Fibroblast of villous mesenchyme (primary cell): Measurements from ENCODE around the gene ABCC2. TPM values are rescaled to one million over a fixed set of nuclear protein-coding genes. Genes with fewer than 3 reads are reported as not detected.

ENCODE experiments used
- DNase-seq: peaks from one replicate; pipeline ENCODE4 v3.0.0-alpha.2; 2010; ENCODE audit warnings: low read depth
- H3K4me3 ChIP-seq: 2 replicates; pipeline ENCODE4 v1.5.1; 2011; ENCODE audit warnings: low read depth, mild to moderate bottlenecking, low read length
- total RNA-seq: library from RNA; depleted of rRNA; stranded (reverse); fragments of >200 nt; gene quantifications from 2 replicates; pipeline ENCODE4 v1.2.3, GENCODE V29; 2012
- TF ChIP-seq, protein P1 (sequence below): IDR thresholded peaks from 2 replicates; pipeline ENCODE4 v1.5.1; 2012; ENCODE audit warnings: low read depth, mild to moderate bottlenecking, low read length; ENCODE audit not compliant: insufficient read depth

ABCC2 gene
- total RNA-seq, 1 donor, result 0.43 TPM

DNA sequence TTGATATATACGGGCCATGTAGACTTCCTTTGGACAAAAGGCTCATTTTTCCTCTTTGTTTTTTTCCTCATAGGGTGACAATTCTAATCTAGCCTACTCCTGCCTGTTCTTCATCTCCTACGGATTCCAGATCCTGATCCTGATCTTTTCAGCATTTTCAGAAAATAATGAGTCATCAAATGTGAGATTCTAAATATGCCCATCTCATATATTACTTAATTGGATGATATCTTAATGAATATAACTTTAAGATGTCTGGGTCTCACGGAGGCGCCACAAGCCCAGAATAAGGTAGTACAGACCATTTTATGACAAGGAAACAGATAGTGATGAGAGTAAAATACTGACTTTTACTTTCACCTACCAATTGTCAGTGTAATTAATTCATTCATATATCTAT lies 11.4 kb downstream of the ABCC2 start:
- no peak overlapping the region for H3K4me3 ChIP-seq
- TF ChIP-seq, protein P1, sequence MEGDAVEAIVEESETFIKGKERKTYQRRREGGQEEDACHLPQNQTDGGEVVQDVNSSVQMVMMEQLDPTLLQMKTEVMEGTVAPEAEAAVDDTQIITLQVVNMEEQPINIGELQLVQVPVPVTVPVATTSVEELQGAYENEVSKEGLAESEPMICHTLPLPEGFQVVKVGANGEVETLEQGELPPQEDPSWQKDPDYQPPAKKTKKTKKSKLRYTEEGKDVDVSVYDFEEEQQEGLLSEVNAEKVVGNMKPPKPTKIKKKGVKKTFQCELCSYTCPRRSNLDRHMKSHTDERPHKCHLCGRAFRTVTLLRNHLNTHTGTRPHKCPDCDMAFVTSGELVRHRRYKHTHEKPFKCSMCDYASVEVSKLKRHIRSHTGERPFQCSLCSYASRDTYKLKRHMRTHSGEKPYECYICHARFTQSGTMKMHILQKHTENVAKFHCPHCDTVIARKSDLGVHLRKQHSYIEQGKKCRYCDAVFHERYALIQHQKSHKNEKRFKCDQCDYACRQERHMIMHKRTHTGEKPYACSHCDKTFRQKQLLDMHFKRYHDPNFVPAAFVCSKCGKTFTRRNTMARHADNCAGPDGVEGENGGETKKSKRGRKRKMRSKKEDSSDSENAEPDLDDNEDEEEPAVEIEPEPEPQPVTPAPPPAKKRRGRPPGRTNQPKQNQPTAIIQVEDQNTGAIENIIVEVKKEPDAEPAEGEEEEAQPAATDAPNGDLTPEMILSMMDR, result no peak
- DNase-seq, result no peak

- no peak for DNase-seq
- TF ChIP-seq, protein P1, result no peak
- H3K4me3 ChIP-seq, result no peak overlapping the region
These were observed 14.5 kb downstream of the ABCC2 start for GRCh38 chr10:99796928-99797327.

DNA sequence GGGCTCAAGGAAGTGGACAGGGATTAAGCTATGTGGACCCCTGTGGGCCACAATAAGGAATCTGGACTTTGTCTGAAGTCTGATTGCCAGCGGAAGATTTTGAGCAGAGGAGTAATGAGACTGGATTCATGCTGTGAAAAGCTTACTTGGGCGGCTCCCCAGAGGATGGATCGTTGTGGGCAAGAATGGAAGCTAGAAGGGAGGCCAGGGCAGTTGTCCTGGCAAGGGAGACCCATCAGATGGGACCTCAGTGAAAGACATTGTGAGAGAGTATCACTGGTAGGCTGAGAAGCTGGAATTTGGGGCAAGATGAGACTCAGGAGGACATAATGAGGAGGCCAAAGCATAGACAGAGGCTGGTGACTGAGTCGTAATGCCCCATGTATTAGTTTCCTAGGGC lies 15.6 kb downstream of the ABCC2 start:
- no peak for DNase-seq
- no peak overlapping the region for H3K4me3 ChIP-seq
- TF ChIP-seq, protein P1, result no peak

GRCh38 chr10:99798920-99799319 lies 16.5 kb downstream of the ABCC2 start:
- no peak for DNase-seq
- no peak overlapping the region for H3K4me3 ChIP-seq
- TF ChIP-seq, protein P1, result no peak

DNA sequence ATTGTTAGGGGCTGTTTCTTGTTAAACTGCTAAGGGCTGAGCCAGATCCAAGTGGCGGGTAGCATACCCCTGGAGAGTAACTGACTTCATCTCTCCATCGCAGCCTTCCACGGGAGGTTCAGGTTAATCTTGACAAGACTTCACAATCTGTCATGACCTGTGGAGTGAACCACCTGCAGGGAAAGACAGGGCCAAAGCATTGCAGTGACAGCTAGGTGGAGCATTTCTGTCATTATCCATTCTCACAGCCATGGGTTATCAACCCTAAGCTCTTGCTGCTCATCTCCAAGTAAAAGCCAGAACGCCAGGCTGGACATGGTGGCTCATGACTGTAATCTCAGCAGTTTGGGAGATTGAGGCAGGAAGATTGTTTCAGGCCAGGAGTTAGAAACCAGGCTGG lies 17.2 kb downstream of the ABCC2 start:
- TF ChIP-seq, protein P1, result no peak
- DNase-seq, result no peak

DNA sequence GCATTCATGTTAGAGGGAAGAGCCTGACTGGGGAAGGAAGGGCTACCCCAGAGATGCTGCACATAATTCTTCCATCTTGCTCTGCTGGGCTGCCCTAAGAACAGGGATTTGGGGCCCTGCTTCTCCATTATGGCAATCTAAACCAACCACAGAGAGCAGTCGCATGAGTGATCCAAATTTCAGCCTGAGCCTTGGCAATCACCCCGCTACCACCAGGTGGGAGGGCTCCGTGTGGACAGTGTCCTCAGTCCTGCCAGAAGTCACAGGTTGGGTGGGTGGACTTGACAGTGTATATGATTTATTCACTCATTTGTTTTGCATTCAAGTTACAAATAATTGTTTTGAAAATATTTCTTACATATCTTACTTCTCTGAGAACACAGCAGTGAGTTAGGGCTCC lies 22.0 kb downstream of the ABCC2 start:
- H3K4me3 ChIP-seq, result no peak overlapping the region
- TF ChIP-seq, protein P1, result no peak
- DNase-seq, result no peak

More for the DNA sequence above, 17.2 kb downstream of the ABCC2 start:
- no peak overlapping the region for H3K4me3 ChIP-seq

DNA sequence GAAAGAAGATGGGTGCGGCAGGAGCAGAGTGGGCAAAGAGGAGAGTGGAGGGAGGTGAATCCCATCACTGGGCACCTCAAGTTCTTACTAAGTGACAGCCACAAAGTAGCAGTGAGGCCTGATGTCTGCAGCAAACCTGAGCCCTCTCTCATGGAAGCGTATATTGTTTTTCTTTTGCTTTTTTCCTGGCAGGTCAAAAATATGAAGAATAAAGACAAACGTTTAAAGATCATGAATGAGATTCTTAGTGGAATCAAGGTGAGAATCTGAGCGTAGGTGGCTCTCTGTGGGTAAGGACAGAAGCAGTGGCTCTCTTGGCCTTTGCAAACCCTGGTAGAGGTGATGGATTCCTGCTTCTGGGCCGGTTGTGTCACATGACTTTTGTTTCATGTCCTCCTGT lies 22.8 kb downstream of the ABCC2 start:
- DNase-seq, result no peak
- no peak overlapping the region for H3K4me3 ChIP-seq
- TF ChIP-seq, protein P1, result no peak
